Kidney (tissue), 14 donors: ENCODE measurements around the gene PDE1A. TPM values are rescaled to one million over a fixed set of nuclear protein-coding genes. Genes with fewer than 3 reads are reported as not detected.
A peak's percentile ranks its signal among the peaks of the same experiment; 100 is the strongest.

Experiments used
- DNase-seq, 5 donors: peaks; one replicate each; pipeline ENCODE4 v3.0.0-alpha.2; 2013 to 2020
- FAIRE-seq: peaks from 2 replicates; lab custom pipeline; 2012; peaks lifted over from hg19 to GRCh38; lab: Jason Lieb, UNC
- H3K27ac ChIP-seq, 2 donors: one replicate each; pipeline ENCODE4 v1.7.0; 2013; ENCODE audit warnings: low read depth in 2 of 2, low read length in 2 of 2, inconsistent platforms in 1 of 2
- H3K27me3 ChIP-seq: one replicate; pipeline ENCODE4 v1.7.1; 2013; ENCODE audit warnings: low read length, inconsistent platforms; ENCODE audit not compliant: control insufficient read depth, insufficient read depth
- H3K36me3 ChIP-seq, 3 donors: one replicate each; pipeline versions ENCODE4 v1.7.0 to v1.7.1; 2013; ENCODE audit warnings: low read length in 3 of 3, control low read depth in 1 of 3, inconsistent platforms in 1 of 3; ENCODE audit not compliant: insufficient read depth in 3 of 3, control insufficient read depth in 2 of 3
- H3K4me1 ChIP-seq, 3 donors: one replicate each; pipeline versions ENCODE4 v1.7.0 to v1.7.1; 2013; ENCODE audit warnings: low read length in 3 of 3, inconsistent platforms in 1 of 3, low read depth in 1 of 3; ENCODE audit not compliant: control insufficient read depth in 2 of 3, insufficient read depth in 2 of 3
- H3K4me3 ChIP-seq, 3 donors: one replicate each; pipeline versions ENCODE4 v1.7.0 to v1.8.1; 2013; ENCODE audit warnings: low read length in 3 of 3, control low read depth in 1 of 3, inconsistent platforms in 1 of 3
- H3K9ac ChIP-seq, 3 donors: one replicate each; pipeline versions ENCODE4 v1.7.0 to v1.7.1; 2013; ENCODE audit warnings: low read length in 3 of 3, control low read depth in 1 of 3, inconsistent platforms in 1 of 3
- H3K9me3 ChIP-seq, 3 donors: one replicate each; pipeline versions ENCODE4 v1.7.0 to v1.7.1; 2013; ENCODE audit warnings: low read length in 3 of 3, control low read depth in 1 of 3, inconsistent platforms in 1 of 3; ENCODE audit not compliant: control insufficient read depth in 2 of 3, insufficient read depth in 1 of 3
- CTCF ChIP-seq: IDR thresholded peaks from 3 replicates; pipeline ENCODE4 v1.5.1; 2012; ENCODE audit warnings: mild to moderate bottlenecking, moderate library complexity, borderline replicate concordance; ENCODE audit not compliant: insufficient read depth; ENCODE audit errors: extremely low read depth
- intact Hi-C: fragments of 100-400 bp; cut with DNase I; formaldehyde crosslinking; loops from one replicate; pipeline ENCODE4 v1.11.1; 2022
- polyA plus RNA-seq: library from polyadenylated mRNA; stranded (reverse); fragments of 350-450 nt; fragmentation: Illumina TruSeq; extraction: RNeasy Lipid Tissue Mini Kit (QIAGEN cat#74804); gene quantifications from one replicate; pipeline ENCODE4 v1.2.3, GENCODE V29; 2014; ENCODE audit warnings: low read depth, low replicate concordance; ENCODE audit not compliant: insufficient read depth
- total RNA-seq: library from RNA; stranded (reverse); fragmentation: NEBNext Ultra II Directional; extraction: Animal tissue kit (Norgen Biotek cat#: 25700); gene quantifications from one replicate; pipeline ENCODE4 v1.2.1, GENCODE V29; 2021
- donor health status: control.
- donor health status: control.
- donor health status: control.
- donor health status: control.
- donor health status: control.
- donor health status: DM: yes; HTN: yes; CAD: no.
- donor health status: Normal renal cell carcinoma (clear cell type).

The PDE1A gene
- total and polyA plus RNA-seq, 2 donors from 2014 or later, result 40.4 to 70.5 TPM

- no peak overlapping the region for H3K27ac ChIP-seq
- DNase-seq, result peak in 2 of 5 donors; percentile 14 to 17
- no peak overlapping the region for H3K9ac ChIP-seq
- no peaks in the 10 kb centered on the region for H3K36me3 ChIP-seq
- no peak overlapping the region for H3K4me3 ChIP-seq
- FAIRE-seq, result no peak
- intact Hi-C loops, result no loop called here
- H3K9me3 ChIP-seq, result no peaks in the 10 kb centered on the region
- no peaks in the 10 kb centered on the region for H3K27me3 ChIP-seq
- peaks cover 0 to 3% (median 2%) of the 10 kb centered on the region in 3 donors for H3K4me1 ChIP-seq
- no peak for TF ChIP-seq CTCF
Observed at GRCh38 chr2:182259629-182260150, 167.1 kb downstream of the PDE1A start.

- no peaks in the 10 kb centered on the region for H3K9me3 ChIP-seq
- H3K9ac ChIP-seq, result no peak overlapping the region
- FAIRE-seq, result no peak
- DNase-seq, result no peak
- intact Hi-C loops, result no loop called here
- no peak for TF ChIP-seq CTCF
- H3K27ac ChIP-seq, result no peak overlapping the region
- H3K4me3 ChIP-seq, result no peak overlapping the region
- no peaks in the 10 kb centered on the region for H3K36me3 ChIP-seq
- no peaks in the 10 kb centered on the region for H3K27me3 ChIP-seq
- peaks cover 0 to 2% (median 0%) of the 10 kb centered on the region in 3 donors for H3K4me1 ChIP-seq
Observed at GRCh38 chr2:182252534-182252933, 174.3 kb downstream of the PDE1A start.

- no peak for DNase-seq
- no peak for FAIRE-seq
- intact Hi-C loops, result no loop called here
Observed at GRCh38 chr2:182248898-182249297, 177.9 kb downstream of the PDE1A start.

More at GRCh38 chr2:182248898-182249297, 177.9 kb downstream of the PDE1A start:
- TF ChIP-seq CTCF, result no peak
- Histone ChIP-seq H3K9me3 (no peaks in the 10 kb centered on the region), H3K27me3 (no peaks in the 10 kb centered on the region), H3K4me1 (peaks cover 0 to 2% (median 0%) of the 10 kb centered on the region in 3 donors), H3K27ac (no peak overlapping the region), H3K4me3 (no peak overlapping the region), H3K9ac (no peak overlapping the region), H3K36me3 (no peaks in the 10 kb centered on the region)
